Forelimb muscle (tissue), 1 donor: Measurements from ENCODE around the gene PRKCZ. TPM values are rescaled to one million over a fixed set of nuclear protein-coding genes. Genes with fewer than 3 reads are reported as not detected.

ENCODE experiments used
- DNase-seq: peaks from one replicate; pipeline ENCODE4 v3.0.0-alpha.2; 2013; ENCODE audit warnings: low read depth
- polyA plus RNA-seq: library from polyadenylated mRNA; unstranded; fragments of 120-200 nt; gene quantifications from one replicate; pipeline ENCODE4 v1.2.1, GENCODE V29; 2013; ENCODE audit not compliant: insufficient read length

Gene PRKCZ
- polyA plus RNA-seq, 1 donor = 7.6 TPM

DNA sequence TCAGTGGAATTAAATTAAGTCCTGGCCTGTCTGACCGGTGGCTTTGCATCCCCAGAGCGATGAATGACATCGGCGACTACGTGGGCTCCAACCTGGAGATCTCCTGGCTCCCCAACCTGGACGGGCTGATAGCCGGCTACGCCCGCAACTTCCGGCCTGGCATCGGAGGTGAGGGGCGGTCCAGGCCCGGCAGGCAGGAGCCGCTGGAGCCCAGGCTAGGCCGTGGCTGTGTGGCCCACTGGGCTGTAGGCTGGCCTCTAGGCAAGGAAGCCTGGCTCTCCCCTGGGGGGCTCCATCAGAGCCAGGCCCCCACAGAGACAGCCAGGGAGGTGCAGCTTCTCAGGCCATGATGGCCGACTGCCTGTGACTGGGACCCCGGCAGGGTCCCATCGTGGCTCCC, 25.3 kb upstream of the PRKCZ start:
- no peak for DNase-seq

DNA sequence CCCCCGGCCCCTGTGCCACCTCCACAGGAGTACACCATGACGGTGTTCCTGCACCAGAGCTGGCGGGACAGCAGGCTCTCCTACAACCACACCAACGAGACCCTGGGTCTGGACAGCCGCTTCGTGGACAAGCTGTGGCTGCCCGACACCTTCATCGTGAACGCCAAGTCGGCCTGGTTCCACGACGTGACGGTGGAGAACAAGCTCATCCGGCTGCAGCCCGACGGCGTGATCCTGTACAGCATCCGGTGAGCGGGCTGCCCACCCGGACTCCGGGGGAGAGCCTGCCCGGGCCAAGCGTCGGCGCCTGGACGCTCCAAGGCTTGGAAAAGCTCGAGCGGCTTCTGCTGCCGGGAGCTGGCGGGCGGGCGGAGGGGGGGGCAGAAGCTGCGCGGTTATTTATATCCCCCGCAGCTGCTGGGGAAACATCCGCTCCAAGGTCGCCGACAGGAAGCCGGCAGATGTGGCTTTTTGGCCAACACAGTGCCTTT, 24.7 kb upstream of the PRKCZ start:
- DNase-seq = no peak

DNA sequence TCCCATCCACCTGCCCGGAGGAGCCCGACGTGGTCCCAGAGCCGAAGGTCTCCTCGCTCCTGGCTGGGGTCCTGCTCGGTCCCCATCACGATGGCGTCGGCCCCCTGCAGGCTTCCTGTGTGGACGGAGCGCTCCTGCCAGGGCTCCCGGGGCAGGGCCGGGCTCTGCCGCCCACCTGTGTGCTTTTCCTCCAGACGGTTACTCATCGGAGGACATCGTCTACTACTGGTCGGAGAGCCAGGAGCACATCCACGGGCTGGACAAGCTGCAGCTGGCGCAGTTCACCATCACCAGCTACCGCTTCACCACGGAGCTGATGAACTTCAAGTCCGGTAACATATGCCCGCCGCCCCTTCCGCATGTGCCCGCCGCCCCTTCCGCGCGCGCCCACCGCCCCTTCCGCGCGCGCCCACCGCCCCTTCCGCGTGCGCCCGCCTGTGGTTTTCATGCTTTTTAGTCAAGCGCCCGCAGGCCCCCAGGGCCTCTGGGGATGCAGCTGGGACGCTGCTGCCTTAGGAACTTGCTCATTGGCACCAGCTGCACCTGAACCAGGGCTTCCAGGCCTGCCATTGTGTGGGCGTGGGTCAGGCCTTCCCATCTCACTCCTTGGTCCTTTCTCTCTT, 22.1 kb upstream of the PRKCZ start:
- no peak for DNase-seq

DNA sequence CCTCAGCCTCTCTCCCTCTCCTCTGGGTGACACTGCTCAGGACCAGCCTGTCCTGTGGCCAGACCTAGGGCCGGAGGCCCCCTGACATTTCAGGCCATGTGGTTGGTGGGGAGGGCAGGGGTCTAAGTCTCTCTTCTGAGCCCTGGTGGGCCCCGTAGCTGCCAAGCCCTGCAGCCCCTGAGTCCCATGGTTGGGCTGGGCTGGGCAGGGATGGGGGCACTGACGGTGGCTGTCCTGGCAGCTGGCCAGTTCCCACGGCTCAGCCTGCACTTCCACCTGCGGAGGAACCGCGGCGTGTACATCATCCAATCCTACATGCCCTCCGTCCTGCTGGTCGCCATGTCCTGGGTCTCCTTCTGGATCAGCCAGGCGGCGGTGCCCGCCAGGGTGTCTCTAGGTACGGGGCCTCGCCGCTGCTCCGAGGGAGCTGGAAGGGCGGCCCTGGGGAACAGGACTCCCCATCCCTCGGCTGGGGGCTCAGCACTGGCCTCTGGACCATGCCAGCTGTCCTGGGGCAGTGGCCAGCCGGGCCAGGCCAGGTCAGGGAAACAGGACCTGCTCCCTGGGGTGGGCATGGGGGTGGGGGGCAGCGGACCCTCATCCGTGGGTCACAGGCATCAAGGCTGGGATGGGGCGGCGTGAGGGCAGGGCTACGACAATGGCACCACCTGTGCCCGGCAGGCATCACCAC, 21.2 kb upstream of the PRKCZ start:
- DNase-seq = no peak

DNA sequence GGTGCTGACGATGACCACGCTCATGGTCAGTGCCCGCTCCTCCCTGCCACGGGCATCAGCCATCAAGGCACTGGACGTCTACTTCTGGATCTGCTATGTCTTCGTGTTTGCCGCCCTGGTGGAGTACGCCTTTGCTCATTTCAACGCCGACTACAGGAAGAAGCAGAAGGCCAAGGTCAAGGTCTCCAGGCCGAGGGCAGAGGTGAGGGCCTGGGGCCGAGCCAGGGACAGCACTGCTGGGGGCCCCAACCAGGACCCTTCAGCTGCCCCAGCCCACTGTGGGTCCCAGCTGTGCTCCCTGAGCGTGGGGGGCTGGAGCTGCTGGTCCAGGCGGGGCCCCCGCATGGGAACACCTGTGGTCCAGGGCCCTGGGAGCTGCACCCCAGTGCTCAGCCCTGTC, 20.6 kb upstream of the PRKCZ start:
- no peak for DNase-seq

DNA sequence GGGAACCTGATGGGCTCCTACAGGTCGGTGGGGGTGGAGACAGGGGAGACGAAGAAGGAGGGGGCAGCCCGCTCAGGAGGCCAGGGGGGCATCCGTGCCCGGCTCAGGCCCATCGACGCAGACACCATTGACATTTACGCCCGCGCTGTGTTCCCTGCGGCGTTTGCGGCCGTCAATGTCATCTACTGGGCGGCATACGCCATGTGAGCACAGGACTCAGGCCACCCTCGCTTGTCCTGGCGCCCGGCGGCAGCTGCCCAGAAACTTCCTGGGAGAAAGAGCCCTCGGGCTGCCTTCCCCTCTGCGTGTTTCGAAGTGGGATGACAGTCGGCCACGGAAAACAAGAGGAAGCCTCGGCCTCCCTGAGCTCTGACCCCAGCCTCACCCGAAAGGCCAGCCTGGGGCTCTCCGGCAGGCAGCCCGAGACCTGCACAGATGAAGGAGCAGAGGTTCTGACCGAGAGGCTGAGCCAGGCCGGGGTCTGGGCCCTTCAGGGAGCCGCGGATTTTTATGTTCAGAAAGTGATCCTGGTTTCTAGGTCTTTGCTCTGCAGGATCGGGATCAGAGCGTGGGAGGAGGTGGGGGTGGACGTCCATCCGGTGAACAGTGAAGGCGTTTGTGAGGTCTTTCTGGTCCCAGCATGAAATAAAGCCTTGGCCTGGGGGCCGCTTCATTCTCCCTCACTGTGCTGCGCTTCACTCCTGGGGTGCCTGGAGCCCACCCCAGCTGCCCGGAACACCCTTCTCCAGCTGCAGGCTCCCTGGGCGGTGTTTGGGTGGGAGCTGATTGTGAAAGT, 19.9 kb upstream of the PRKCZ start:
- DNase-seq = no peak

DNA sequence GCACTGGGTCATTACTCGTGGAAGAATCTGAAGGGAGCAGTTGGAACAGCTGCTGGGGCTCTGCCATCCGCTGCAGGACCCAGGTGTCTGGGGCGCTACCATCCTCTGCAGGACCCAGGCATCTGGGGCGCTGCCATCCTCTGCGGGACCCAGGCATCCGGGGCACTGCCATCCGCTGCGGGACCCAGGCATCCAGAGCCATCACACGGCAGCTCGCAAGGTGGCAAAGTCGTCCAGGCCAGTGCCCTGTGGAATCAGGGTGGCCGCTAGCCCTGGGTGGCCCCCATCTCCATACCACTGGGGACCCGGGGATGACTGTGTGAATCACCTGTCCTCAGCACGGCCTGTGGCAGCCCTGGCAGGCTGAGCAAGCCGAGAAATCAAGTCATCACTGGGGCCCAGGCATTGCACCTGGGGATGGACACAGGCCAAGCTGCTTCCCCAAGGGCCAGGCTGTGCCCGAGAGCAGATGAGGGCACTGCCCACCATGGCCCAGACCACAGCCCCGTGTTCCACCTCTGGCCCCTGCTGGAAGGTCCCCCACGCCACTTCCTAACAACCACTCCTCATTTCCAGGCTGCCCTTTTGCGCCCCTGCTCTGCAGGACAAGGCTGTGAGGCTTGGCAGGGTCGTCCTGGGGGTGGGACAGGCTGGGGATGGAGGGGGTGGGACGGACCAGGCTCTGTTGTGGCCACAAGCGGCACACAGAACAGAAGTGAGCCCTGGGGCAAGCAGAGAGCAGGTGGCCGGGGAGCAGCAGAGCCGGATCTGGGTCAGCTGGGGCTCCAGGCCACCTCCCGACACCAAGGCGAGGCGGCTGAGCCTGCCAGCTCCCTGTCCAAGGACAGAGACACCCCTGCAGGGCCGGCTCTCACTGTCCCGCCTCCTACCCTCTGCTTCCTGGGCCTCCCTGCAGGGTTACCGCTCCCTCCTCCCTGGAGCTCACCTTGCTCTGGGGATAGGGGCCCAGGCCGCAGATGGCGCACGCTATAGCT, 18.4 kb upstream of the PRKCZ start:
- no peak for DNase-seq

DNA sequence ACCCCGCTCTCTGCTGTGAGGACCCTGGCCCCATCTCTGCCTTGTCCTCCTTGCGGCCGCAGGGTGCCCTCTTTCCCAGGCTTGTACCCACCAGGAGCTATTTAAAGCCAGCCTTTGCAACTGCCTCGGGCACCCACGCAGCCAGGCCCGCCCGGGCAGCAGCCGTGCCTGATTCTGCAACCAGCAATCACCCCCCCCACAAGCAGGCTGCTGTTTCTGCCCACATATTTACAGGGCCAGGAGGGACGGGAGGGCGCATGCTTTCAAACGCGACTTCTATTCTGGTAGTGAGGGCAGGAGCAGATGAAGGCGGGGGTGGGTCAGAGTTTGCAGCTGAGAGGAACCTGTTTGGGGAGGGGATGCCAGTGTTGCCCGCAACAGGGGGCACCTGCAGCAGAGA, 17.5 kb upstream of the PRKCZ start:
- no peak for DNase-seq

DNA sequence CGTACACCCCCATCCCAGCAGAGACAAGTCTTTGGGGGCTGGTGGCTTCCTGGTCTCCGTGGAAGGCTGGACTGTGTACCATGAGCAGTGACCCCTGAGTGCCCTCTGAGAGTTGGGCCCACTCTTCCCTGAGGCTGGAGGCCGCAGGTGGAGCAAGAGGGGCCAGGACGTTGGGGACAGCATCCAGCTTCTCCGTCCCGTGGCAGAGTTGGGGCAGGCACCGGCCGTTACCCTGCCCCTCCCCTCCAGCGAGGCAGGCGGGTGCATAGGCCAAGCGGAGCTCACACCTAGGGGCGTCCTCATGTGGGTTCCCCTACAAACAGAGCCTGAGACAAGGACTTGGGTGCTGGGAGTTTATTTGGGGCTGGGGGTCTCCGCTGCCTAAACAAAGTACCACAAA, 17.0 kb upstream of the PRKCZ start:
- DNase-seq = no peak

DNA sequence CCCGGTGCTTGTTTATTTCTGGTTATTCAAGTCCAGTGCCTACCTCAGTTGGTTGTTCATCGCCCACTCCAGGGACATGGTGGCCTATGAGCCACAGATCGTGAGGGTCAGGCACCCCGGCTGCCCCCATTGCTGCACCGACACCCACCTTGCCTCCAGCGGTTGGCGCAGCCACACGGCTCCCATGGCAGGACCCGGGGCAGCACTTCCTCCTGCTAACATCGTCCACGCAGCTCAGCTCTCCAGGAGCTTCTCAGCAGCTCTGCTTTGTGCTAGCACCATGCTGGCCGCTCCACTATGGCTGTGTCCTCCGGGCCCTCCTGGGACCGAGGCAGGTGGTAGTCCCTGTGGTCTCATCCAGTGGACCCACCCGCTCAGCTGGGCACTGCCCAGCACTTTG, 13.9 kb upstream of the PRKCZ start:
- DNase-seq = no peak

DNA sequence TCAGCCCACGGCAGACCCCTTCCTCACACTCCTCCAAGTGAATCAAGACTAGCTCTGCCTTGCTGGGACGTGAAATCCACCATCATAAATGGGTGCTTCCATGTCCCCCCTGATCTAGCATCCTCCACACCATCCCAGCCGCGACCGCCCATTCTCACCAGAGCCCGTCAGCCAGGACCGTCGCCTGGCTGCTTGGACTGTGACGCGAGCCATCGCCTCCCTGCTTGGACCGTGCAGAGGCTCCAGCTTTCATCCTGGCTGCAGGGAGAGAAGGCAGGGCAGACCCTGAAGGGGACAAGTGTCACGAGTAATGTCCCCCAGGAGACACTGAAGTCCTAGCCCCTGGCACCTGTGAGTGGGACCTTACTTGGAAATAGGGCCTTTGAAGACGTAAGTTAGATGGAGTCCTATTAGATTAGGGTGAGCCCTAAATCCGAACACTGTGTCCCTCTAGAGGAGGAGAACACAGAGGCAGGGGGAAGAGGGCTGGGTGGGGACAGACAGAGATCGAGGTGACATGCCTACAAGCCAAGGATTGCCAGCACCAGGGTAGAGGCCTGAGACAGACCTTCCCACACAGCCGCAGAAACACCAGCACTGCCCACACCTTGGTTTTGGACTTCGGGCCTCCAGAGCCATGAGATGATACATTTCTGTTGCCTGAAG, 12.8 kb upstream of the PRKCZ start:
- DNase-seq = no peak

DNA sequence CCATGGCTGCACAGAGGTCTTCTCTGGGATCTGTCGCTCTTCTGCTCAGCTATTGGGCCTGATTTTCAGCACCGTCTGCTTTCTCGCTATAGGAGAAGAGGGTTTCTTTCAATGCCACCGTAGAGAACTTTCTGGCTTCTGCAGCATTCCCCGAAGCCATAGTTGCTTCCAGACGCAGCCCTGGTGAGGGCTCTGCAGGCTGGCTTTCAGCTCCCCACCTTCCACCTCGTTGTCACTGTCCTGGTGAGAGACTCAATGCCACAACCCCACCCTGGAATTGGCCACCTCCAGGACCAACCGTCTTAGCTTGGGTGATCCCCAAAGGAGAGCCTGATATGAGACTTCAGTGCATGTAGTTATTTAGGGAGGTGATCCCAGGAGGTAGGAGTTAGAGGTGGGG, 12.0 kb upstream of the PRKCZ start:
- DNase-seq = no peak

DNA sequence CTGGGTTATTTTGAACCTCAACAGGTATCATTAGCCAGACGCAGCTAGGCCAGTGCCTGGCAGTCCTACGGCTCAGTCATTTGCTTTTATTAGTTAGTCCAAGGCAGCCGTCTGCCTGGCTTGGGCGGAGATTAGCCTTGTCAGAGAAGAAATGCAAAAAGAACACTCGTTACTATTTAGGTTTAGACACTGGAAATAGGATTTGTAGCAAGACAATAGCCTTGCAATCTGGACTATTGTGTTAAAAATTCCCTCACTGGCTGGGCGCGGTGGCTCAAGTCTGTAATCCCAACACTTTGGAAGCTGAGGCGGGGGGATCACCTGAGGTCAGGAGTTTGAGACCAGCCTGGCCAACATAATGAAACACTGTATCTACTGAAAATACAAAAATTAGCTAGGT, 11.0 kb upstream of the PRKCZ start:
- DNase-seq = no peak

DNA sequence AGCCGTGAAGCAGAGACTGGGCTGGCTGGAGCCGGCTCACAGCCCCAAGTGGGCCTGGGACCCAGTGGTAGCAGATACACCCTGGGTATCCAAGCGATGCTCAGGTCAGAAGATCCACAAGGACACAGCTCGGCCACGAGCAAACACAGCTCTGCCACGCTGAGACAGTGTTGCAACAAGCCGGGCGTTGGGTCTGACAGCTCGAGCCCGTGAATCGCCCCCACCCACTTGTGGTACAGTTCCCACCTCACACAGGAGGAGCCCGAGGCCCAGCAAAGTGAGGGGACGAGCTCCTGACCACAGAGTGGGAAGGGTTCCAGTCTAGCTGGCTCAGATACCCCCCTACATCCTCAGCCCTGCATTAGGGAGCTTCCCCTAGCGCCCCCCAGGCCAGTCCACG, 8.9 kb upstream of the PRKCZ start:
- DNase-seq = no peak

DNA sequence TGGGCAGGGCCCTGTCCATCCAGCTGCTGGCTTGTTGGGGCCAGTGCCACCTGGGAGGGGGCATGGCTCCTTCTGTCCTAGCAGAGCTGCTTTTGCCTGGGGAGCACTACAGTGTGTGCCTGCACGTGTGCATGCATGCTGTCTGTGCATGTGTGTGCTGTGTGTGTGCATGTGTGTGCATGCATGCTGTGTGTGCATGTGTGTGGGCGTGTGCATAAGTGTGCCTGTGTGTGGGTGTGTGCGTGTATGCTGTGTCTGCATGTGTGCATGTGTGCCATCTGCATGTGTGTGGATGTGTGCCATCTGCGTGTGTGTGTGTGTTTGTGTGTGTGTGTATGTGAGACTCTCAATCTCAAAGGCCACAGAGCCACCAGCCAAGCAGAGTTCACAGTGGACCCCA, 8.3 kb upstream of the PRKCZ start:
- DNase-seq = no peak

DNA sequence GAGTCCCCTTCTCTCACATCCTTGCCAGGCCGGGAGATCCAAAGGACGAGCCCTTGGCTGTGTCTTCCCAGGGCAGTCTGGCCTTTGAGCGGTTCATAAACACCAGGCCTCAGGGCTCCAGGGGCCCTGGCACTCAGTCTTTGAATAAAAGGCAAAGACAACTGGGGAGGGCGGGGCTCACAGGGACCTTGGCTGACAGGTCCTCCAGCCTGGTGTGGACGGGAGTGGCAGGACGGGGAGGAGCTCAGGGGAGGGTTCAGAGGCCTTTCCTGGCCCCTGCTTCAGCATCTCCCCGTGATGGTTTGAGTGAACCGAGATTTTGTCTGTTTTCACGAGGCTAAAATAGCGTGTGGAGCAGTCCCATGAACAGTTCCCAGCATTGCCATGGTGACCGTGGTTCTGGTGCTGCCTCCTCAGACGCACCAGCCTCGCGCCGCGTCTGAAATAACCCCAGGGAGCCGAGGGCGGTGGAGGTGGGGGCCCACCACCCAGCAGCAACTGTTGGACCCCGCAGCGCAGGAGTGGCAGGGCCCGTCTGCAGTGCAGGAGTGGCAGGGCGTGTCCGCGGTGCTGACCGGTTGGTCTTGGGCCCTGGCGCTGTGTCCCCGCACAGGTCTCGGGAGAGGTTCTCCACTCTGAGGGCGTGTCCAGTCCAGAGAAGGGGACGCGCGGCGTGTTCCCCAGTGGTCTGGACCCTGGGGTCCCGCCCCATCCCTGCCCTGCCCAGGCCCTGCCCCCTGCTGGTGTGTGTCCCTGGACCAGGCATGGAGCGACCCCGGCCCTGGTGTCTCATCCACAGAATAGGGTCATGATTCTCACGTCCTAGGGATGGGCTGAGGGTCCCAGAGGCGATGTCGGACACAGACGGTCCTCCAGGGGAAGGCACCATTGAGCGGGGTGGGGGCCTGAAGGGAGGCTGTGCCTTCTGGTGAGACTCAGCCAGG, 7.1 kb upstream of the PRKCZ start:
- DNase-seq = no peak

DNA sequence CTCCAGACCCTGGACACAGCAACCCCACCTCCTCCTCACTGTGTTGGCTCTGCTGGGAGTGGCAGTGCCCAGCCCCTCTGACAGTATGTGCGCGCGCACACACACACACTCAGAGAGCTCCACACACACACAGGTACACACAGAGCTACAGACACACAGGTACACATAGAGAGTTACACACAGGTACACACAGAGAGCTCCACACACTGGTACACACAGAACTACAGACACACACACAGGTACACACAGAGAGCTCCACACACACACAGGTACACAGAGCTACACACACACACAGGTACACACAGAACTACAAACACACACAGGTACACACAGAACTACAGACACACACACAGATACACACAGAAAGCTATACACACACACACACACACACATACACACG, 6.3 kb upstream of the PRKCZ start:
- DNase-seq = no peak

DNA sequence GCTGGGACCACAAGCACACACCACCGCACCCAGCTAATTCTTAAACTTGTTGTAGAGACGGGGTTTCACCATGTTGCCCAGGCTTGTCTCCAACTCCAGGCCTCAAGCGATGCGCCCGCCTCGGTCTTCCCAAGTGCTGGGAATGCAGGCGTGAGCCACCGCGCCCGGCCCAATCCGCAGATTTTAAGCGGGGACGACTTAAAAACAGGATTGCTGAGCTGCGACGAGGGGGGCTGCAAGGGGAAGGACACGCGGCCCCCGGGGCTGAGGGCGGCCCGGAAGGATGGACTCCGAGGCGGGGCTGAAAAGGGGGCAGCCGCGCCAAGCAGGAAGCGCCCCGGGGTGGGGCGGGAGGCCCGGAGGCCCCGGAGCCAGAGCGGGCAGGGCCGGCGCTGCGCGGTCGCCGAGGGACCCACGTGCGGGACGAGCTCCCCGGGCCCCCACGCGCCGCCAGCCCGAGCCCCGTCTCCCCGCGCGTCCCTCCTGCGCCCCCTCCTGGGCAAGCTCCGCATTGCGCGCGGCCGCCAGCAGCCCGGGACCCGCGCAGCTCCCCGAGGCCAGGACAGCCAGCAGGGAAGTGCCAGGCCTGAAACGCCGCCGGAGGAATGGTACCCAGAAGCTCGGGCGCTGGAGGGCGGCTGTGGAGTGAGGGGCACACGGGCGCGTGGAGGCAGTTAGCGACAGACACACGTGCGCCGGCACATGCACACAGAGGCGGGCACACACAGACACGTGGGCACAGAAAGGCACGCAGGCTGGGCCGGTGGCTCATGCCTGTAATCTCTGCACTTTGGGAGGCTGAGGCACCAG, 5.5 kb upstream of the PRKCZ start:
- DNase-seq = no peak
